Upper lobe of left lung (tissue), 6 donors: ENCODE measurements around the gene GRK2. TPM values are rescaled to one million over a fixed set of nuclear protein-coding genes. Genes with fewer than 3 reads are reported as not detected.

Source experiments
- ATAC-seq, 2 donors: fragments of 200-7000 bp; cut with Tn5 transposase; one replicate each; pipeline ENCODE4 v1.9.1; 2022; ENCODE audit warnings: mild to moderate bottlenecking in 2 of 2, moderate library complexity in 2 of 2; ENCODE audit not compliant: low FRiP score in 2 of 2
- DNase-seq, 2 donors: peaks; one replicate each; pipeline ENCODE4 v3.0.0-alpha.2; 2019 to 2020
- H3K27ac ChIP-seq, 4 donors: fragments of 200-600 bp; sonication (generic); one replicate each; pipeline ENCODE4 v1.5.1; 2016 to 2019
- H3K27me3 ChIP-seq, 4 donors: fragments of 200-600 bp; sonication (generic); one replicate each; pipeline ENCODE4 v1.5.1; 2017 to 2019
- H3K36me3 ChIP-seq, 4 donors: fragments of 200-600 bp; sonication (generic); one replicate each; pipeline ENCODE4 v1.5.1; 2016 to 2019
- H3K4me1 ChIP-seq, 4 donors: fragments of 200-600 bp; sonication (generic); one replicate each; pipeline ENCODE4 v1.5.1; 2018 to 2019
- H3K4me3 ChIP-seq, 4 donors: fragments of 200-600 bp; sonication (generic); one replicate each; pipeline ENCODE4 v1.5.1; 2017 to 2019; ENCODE audit warnings: mild to moderate bottlenecking in 2 of 4, moderate library complexity in 1 of 4
- H3K9me3 ChIP-seq, 4 donors: fragments of 200-600 bp; sonication (generic); one replicate each; pipeline ENCODE4 v1.5.1; 2018 to 2019
- EP300 ChIP-seq, 4 donors: sonication (generic); formaldehyde crosslinking; IDR thresholded peaks; one replicate each; pipeline ENCODE4 v1.5.1; 2017; ENCODE audit warnings: antibody characterized with exemption in 4 of 4, control low read depth in 2 of 4
- POLR2A ChIP-seq, 4 donors: fragments of 450-650 bp; IDR thresholded peaks; one replicate each; pipeline ENCODE4 v1.5.1; 2016 to 2017; ENCODE audit warnings: antibody characterized with exemption in 4 of 4, mild to moderate bottlenecking in 2 of 4
- POLR2AphosphoS5 ChIP-seq, 2 donors: sonication (generic); formaldehyde crosslinking; IDR thresholded peaks; one replicate each; pipeline ENCODE4 v1.5.1; 2017; ENCODE audit warnings: antibody characterized with exemption in 2 of 2
- WGBS, 2 donors: methylation state at CpG; one replicate each; pipeline ENCODE4 v1.1.5; 2017 to 2018; 5-methylcytosine and 5-hydroxymethylcytosine counted together
- total RNA-seq, 6 donors: library from RNA; depleted of rRNA in 4 of 6; stranded (reverse); fragments of >200 nt in 4 of 6; gene quantifications; one replicate each; pipeline versions ENCODE4 v1.1.0 to v1.2.1, GENCODE V29; 2016 to 2021
- TF ChIP-seq, protein P1 (sequence below), 6 experiments: fragments of 450-650 bp in 4 of 6; fragments of 200-600 bp in 2 of 6; sonication (generic) in 2 of 6; IDR thresholded peaks; one replicate each; pipeline ENCODE4 v1.5.1; 2016 to 2019; ENCODE audit warnings: antibody characterized with exemption in 6 of 6
- donor health status: DM: no; HTN: no; CAD: no; lungs with moderate emphysema.
- donor health status: DM: no; HTN: yes; CAD: no; lungs with severe emphysema.

GRK2 gene
- total RNA-seq, 6 donors from 2014 or later, result 76.9 to 232 (median 117) TPM

DNA sequence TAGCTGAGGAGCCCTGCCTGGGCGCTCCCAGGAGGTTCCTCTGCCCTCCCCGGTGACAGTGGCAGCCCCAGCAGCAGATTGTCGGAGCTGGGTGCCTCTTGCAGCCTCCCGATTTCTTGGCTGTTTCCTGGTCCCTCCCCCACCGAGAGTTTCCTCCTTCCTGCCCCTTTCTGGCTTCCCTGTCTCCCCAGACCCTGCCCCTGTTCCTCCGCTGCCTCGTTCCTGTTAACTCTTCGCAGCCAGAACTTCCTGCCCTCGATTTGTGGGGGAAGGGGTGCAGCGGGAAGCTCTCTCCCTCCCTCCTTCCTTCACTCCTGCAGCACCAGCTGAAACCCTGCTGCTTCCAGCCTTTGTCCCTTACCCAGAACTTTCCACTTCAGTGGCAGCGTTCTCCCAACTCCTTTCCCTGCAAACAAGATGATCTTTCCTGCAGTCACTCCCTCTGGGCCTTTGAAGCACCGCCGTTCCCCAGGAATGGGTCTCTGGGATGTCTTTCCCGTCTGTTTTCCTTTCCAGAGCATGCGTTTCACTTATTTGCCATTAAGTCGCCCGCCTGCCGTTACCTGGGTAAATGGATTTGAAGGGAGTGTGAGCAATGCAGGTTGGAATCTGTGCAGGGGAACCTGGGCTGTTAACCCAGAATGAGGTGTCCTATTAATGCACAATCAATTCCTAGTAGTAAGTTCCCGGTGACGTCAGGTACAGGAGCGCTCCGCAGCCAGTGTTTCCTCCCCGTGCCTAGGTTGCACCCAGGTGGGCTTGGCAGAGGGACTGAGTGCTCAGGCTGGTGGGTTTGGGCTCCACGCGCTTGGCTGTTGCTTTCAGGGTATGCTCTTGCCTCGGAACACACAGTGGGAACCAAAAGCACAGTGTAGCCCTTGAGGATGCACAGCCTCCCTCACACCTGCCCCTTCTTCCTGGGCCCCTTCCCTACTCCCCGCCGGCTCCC lies 4.3 kb downstream of the GRK2 start:
- Histone ChIP-seq H3K27ac (peak overlapping the region; percentile 80 to 99 (median 94)), H3K4me1 (peaks cover 86 to 90% (median 88%) of the 10 kb centered on the region in 4 donors), H3K27me3 (no peaks in the 10 kb centered on the region), H3K36me3 (peaks cover 0 to 16% (median 3%) of the 10 kb centered on the region in 4 donors), H3K9me3 (no peaks in the 10 kb centered on the region), H3K4me3 (peak overlapping the region; percentile 8 to 99 (median 54))
- DNase-seq (peak in 1 of 2 donors; percentile 73), ATAC-seq (peak in 1 of 2 donors; percentile 14)
- TF ChIP-seq POLR2AphosphoS5 (IDR thresholded peaks at IDR 0.05) (peak; percentile 14 to 43), POLR2A (IDR thresholded peaks at IDR 0.05) (no peak), EP300 (IDR thresholded peaks at IDR 0.05) (no peak)
- TF ChIP-seq, protein P1, sequence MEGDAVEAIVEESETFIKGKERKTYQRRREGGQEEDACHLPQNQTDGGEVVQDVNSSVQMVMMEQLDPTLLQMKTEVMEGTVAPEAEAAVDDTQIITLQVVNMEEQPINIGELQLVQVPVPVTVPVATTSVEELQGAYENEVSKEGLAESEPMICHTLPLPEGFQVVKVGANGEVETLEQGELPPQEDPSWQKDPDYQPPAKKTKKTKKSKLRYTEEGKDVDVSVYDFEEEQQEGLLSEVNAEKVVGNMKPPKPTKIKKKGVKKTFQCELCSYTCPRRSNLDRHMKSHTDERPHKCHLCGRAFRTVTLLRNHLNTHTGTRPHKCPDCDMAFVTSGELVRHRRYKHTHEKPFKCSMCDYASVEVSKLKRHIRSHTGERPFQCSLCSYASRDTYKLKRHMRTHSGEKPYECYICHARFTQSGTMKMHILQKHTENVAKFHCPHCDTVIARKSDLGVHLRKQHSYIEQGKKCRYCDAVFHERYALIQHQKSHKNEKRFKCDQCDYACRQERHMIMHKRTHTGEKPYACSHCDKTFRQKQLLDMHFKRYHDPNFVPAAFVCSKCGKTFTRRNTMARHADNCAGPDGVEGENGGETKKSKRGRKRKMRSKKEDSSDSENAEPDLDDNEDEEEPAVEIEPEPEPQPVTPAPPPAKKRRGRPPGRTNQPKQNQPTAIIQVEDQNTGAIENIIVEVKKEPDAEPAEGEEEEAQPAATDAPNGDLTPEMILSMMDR (IDR thresholded peaks at IDR 0.05), result no peak
- WGBS, 2 donors, result 20 to 28% methylated on average over 27 to 28 of the region's 28 CpGs

DNA sequence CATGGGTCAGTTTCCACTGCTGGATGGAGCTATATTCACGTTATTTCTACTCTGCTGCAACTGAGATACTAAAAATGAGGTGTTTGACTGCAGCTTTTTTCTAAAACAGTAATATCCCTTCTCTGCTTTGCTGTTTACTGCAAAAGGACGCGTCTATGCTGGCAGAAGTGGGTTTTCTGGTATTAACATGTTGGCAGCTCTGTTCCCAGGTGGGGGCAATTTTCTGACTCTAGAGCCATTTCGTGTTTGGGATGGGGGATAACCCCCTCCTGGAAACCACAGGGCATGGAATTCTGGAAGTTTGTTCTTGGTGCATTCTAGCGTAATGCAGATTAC lies 4.9 kb downstream of the GRK2 start:
- H3K4me3 ChIP-seq, result peak overlapping the region in 2 of 4 donors; percentile 99
- peaks cover 0 to 16% (median 3%) of the 10 kb centered on the region in 4 donors for H3K36me3 ChIP-seq
- DNase-seq (no peak), ATAC-seq (no peak)
- WGBS, 2 donors, result 47 to 63% methylated on average over 5 of the region's 5 CpGs
- peak overlapping the region; percentile 80 to 99 (median 94) for H3K27ac ChIP-seq
- TF ChIP-seq EP300 (IDR thresholded peaks at IDR 0.05) (no peak), POLR2AphosphoS5 (IDR thresholded peaks at IDR 0.05) (no peak), POLR2A (IDR thresholded peaks at IDR 0.05) (no peak)
- TF ChIP-seq, protein P1 (IDR thresholded peaks at IDR 0.05), result no peak
- H3K9me3 ChIP-seq, result no peaks in the 10 kb centered on the region
- H3K27me3 ChIP-seq, result no peaks in the 10 kb centered on the region
- H3K4me1 ChIP-seq, result peaks cover 88 to 90% (median 89%) of the 10 kb centered on the region in 4 donors

DNA sequence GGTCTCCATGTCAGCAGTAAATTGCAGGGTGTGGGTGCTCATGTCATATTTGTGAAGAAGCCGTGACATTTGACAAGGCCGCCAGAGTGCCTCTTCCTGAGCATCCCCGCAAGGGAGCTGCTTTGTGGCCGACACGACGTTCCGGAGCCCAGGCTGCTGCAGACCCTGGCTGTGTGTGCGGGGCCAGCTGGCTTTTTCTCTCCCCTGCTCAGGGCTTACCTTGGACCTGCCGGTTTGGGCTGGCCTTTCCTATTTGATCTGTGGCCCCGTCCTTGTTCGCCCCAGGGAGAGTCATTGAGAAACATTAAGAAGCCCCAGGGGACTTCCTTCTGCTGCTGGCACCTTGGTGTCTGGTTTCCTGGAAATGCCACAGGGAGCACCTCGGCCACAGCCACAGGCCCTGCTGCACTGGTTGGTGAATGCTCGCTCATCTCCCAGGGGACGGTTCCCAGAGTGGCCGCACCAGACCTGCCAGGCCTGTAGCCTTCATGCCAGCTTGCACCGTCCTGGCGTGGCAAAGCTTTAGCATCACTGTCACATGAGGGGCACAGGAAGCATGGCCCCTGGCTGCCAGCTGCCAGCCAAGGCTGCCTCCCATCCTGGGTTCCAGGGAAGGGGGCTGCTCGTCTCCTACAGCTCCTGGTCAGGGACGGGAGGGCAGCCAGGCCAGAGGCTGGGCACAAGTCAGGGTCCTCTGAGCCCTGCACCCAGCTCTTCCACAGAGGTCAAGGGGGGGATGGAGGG lies 5.4 kb downstream of the GRK2 start:
- no peak for TF ChIP-seq POLR2A (IDR thresholded peaks at IDR 0.05)
- TF ChIP-seq POLR2AphosphoS5 (IDR thresholded peaks at IDR 0.05), result no peak
- TF ChIP-seq, protein P1 (IDR thresholded peaks at IDR 0.05), result no peak
- no peak for TF ChIP-seq EP300 (IDR thresholded peaks at IDR 0.05)

DNA sequence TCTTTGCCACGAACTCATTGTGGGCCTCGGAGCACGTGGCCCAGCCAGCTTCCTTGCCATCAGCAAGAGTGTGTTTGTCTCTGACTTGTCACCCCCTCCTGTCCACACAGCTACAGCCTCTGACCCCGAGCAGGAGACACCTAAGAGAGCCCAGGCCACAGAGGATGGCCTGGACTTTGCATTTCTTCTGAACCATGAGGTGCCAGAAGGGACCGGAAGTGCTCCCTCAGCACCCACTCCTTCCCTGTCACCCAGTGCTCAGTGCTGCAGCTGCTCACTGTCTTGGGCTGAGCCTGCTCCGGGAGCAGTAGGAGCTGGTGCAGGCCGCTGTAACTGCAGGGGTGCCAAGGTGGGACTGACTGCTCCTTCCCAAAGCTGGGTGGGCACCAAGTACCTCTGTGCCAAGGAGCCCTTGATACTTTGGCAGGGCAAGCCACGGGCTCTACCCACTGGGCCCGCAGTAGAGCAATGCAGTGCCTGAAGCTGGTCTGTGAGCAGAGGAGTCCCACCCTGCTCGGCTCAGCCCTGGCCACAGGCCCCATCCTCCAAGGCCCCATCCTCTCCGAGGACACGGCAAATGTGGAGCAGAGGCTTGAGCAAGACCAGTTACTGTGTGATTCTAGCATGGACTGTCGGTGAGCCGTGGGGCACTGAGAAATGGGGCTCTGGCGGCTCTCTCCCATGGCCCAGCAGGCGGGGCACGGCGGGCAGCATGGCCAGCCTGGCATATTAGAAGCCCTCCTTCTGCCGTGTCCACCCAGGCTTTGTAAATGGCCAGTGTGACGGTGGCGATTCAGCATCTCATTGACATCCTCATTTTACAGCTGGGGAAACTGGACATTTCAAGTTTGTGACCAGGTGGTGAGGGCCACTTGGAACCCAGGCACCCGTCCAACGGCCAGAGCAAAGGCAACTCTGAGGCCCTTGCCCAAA lies 6.3 kb downstream of the GRK2 start:
- peak in 1 of 2 donors; percentile 13 for ATAC-seq
- H3K36me3 ChIP-seq, result peaks cover 0 to 16% (median 3%) of the 10 kb centered on the region in 4 donors
- peak; percentile 33 to 75 for DNase-seq
- peak overlapping the region in 2 of 4 donors; percentile 1 to 16 for H3K4me3 ChIP-seq
- peak overlapping the region; percentile 80 to 99 (median 94) for H3K27ac ChIP-seq
- H3K9me3 ChIP-seq, result no peaks in the 10 kb centered on the region
- H3K4me1 ChIP-seq, result peaks cover 98 to 100% (median 100%) of the 10 kb centered on the region in 4 donors
- no peaks in the 10 kb centered on the region for H3K27me3 ChIP-seq
- whole genome bisulfite sequencing, 2 donors, result 33 to 63% methylated on average over 4 to 20 of the region's 23 CpGs
- TF ChIP-seq, protein P1 (IDR thresholded peaks at IDR 0.05), result no peak
- TF ChIP-seq POLR2AphosphoS5 (IDR thresholded peaks at IDR 0.05), result no peak
- no peak for TF ChIP-seq EP300 (IDR thresholded peaks at IDR 0.05)
- no peak for TF ChIP-seq POLR2A (IDR thresholded peaks at IDR 0.05)

More for the DNA sequence above, 5.4 kb downstream of the GRK2 start:
- DNase-seq, result peak; percentile 53 to 66
- Histone ChIP-seq H3K4me3 (peak overlapping the region in 2 of 4 donors; percentile 16 to 99), H3K27ac (peak overlapping the region; percentile 80 to 99 (median 94)), H3K9me3 (no peaks in the 10 kb centered on the region), H3K27me3 (no peaks in the 10 kb centered on the region), H3K4me1 (peaks cover 93 to 96% (median 95%) of the 10 kb centered on the region in 4 donors), H3K36me3 (peaks cover 0 to 16% (median 3%) of the 10 kb centered on the region in 4 donors)
- ATAC-seq, result no peak
- WGBS, 2 donors, result 24 to 40% methylated on average over 2 to 19 of the region's 19 CpGs
